Fibroblast of skin of right biceps (primary cell): ENCODE data around the gene EPS15.

Source experiments
- DNase-seq: peaks from one replicate; pipeline ENCODE4 v3.0.0-alpha.2; 2013

EPS15 gene

DNA sequence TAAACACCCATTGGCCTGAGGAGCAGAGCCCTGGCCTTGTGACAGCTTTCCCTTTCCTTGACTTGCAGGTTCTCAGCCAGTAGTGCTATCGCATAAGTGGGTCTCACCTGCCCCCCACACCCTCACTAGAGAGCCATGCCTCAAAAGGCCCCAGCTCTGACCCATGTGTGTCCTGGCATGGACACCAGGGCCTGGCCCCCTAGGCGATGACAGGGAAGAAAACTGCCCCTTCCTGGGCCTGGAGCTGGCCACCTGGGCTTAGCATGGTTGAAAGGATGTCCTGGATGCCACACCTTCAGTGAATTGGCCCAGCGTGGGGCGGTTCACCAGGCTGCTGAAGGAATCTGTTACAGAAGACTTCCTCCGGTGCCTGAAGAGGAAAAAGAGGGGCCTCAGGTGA lies 207.2 kb downstream of the EPS15 start:
- DNase-seq: no peak

DNA sequence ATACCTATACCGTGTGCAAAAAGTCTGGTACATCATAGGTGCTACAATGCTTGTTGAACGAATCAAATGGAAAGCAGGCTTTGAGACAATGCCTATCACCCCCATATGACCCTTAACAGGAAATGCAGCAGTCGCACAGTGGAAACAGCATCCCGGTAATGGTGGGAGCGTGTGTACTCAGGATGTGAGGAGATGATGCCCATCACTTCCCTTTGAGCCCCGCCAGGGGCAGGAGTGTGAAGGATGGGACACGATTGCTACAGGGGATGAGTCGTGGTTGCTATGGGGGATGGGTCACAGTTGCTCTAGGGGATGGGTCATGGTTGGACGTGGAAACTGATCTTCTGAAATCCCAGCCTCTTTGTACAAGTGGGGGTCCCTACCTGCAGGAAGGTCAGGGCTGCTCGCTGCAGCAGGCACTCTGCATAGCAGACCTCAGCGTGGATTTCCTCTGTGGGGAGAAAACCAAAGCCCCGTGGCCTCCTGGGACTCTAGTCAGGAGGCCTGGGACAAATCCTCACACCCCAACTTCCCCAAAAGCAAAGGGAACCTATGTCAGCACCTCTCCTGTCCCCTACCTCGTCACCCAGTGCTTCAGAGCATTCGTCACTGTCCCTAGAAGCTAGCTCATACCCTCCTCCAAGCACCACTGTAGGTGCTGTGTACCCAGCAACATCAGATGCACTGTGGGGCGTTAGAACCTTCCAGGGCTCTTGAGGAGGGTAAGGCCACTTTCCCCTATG lies 208.0 kb downstream of the EPS15 start:
- peak; percentile 61 for DNase-seq

DNA sequence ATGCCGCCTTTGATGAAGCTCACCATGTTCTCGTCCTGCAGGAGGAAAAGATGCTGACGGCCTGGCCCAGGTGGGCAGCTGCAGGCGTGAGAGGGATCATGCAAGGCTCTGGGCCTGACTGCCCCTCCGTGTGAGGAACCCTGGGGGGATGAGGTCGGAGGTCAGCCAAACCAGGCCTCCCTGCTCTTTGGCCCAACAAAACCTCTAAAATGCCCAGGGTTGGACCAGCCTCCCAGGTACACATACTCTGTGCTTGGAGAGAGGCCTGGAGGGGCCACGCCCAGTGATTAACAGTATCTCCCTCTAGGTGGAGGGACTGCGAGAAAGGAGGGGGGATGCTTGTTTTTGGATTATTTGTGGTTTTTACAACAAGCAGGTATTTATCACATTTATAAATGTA lies 209.8 kb downstream of the EPS15 start:
- DNase-seq: no peak

GRCh38 chr1:51308636-51309035 lies 210.4 kb downstream of the EPS15 start:
- DNase-seq: no peak

DNA sequence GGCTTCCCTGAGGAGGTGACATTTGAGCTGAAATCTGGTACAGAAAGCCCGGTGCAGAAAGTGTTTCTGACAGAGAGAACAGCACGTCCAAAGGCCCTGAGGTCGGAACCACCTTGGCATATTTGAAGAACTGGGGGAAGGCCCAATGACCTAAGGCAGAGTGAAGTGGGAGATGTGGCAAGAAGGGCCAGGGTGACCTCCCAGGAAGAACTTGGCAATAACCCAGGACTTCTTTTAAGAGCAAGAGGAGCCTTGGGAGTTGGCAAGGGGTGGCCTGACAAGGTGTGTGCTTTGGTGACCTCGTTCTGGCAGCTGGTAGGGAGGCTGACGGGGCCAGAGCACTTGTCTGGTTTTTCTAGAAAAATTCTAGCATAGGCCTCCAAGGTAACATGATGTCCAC lies 212.1 kb downstream of the EPS15 start:
- DNase-seq: no peak

- no peak for DNase-seq
These were observed 213.7 kb downstream of the EPS15 start for GRCh38 chr1:51305371-51305823.

DNA sequence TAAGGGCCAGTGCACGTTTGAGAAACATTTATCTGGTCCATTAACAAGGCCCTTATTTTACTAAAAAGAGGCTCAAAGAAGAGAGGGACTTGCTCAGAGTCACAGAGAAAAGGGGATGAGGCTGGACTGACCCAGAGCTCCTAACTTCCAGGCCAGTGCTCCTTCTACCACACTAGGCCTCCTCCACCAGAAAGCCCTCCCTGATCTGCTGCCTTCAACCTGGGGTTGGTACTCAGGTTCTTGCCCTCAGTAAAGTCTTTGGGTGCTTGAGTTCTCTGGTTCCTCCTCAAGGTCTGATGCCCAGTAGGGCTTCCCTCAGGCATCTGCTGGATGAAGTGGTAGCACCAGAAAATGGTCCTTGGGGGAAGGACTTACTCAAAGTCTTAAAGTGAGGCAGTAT lies 214.7 kb downstream of the EPS15 start:
- no peak for DNase-seq
